Karpas-422 (cell line): ENCODE results near the gene NIN. TPM values are rescaled to one million over a fixed set of nuclear protein-coding genes. Genes with fewer than 3 reads are reported as not detected.

Experiments
- DNase-seq: peaks from one replicate; pipeline ENCODE4 v3.0.0-alpha.2; 2015
- H2AFZ ChIP-seq: fragments of 200-600 bp; sonication (generic); 2 replicates; pipeline ENCODE4 v1.6.1; 2014; ENCODE audit warnings: antibody characterized with exemption, low read length, mixed read lengths
- H3K27ac ChIP-seq: fragments of 200-600 bp; sonication (generic); 2 replicates; pipeline ENCODE4 v1.5.1; 2014; ENCODE audit warnings: mild to moderate bottlenecking, low read length, moderate library complexity
- H3K27me3 ChIP-seq: fragments of 200-600 bp; sonication (generic); 2 replicates; pipeline ENCODE4 v1.6.1; 2014; ENCODE audit warnings: low read length, mixed read lengths
- H3K36me3 ChIP-seq: fragments of 200-600 bp; sonication (generic); 2 replicates; pipeline ENCODE4 v1.6.1; 2014; ENCODE audit warnings: low read length, mixed read lengths; ENCODE audit not compliant: insufficient read depth
- H3K4me1 ChIP-seq: fragments of 200-600 bp; sonication (generic); 2 replicates; pipeline ENCODE4 v1.6.1; 2014; ENCODE audit warnings: mild to moderate bottlenecking, low read length, mixed read lengths
- H3K4me2 ChIP-seq: fragments of 200-600 bp; sonication (generic); 2 replicates; pipeline ENCODE4 v1.6.1; 2014; ENCODE audit warnings: low read length, low read depth, mild to moderate bottlenecking; ENCODE audit not compliant: poor library complexity, severe bottlenecking
- H3K4me3 ChIP-seq: fragments of 200-600 bp; sonication (generic); 2 replicates; pipeline ENCODE4 v1.5.1; 2014; ENCODE audit warnings: mild to moderate bottlenecking, antibody characterized with exemption, low read length, mixed read lengths
- H3K79me2 ChIP-seq: fragments of 200-600 bp; sonication (generic); 2 replicates; pipeline ENCODE4 v1.6.1; 2014; ENCODE audit warnings: mild to moderate bottlenecking, low read length, mixed read lengths
- H3K9ac ChIP-seq: fragments of 200-600 bp; sonication (generic); 2 replicates; pipeline ENCODE4 v1.6.0; 2014; ENCODE audit warnings: low read length
- H3K9me2 ChIP-seq: fragments of 200-600 bp; sonication (generic), shearing (Covaris generic); replicated peaks from 2 replicates; pipeline ENCODE4 v1.6.0; 2014; ENCODE audit warnings: mild to moderate bottlenecking, low read length, moderate library complexity; ENCODE audit not compliant: insufficient read depth
- H3K9me3 ChIP-seq: fragments of 300-700, 200-600 bp; sonication (generic); 2 replicates; pipeline ENCODE4 v1.6.1; 2014; ENCODE audit warnings: low read length, mixed read lengths
- H4K20me1 ChIP-seq: fragments of 200-600 bp; sonication (generic); 2 replicates; pipeline ENCODE4 v1.6.1; 2014; ENCODE audit warnings: mild to moderate bottlenecking, antibody characterized with exemption, low read length, low read depth; ENCODE audit not compliant: insufficient read depth
- total RNA-seq: library from RNA; depleted of rRNA; stranded (reverse); fragments of >200 nt; shearing (Covaris generic); gene quantifications from 2 replicates; pipeline ENCODE4 v1.2.3, GENCODE V29; 2014; ENCODE audit warnings: low replicate concordance

The NIN gene
- total RNA-seq, 1 experiment from 2014 or later: 59.4 TPM

GRCh38 chr14:50846226-50846880 lies 15.4 kb upstream of the NIN start:
- Histone ChIP-seq H3K27me3 (no peaks in the 10 kb centered on the region), H3K4me1 (no peaks in the 10 kb centered on the region), H3K4me2 (no peak overlapping the region), H3K9me3 (no peaks in the 10 kb centered on the region), H3K36me3 (no peaks in the 10 kb centered on the region), H3K9me2 (no peaks in the 10 kb centered on the region), H4K20me1 (no peaks in the 10 kb centered on the region), H2AFZ (no peak overlapping the region), H3K4me3 (no peak overlapping the region), H3K9ac (no peak overlapping the region), H3K79me2 (no peaks in the 10 kb centered on the region), H3K27ac (no peak overlapping the region)
- DNase-seq: no peak

- Histone ChIP-seq H3K9ac (no peak overlapping the region), H2AFZ (no peak overlapping the region), H3K79me2 (no peaks in the 10 kb centered on the region)
Measured at GRCh38 chr14:50845166-50845565, 14.2 kb upstream of the NIN start.

GRCh38 chr14:50844391-50844790 lies 13.4 kb upstream of the NIN start:
- Histone ChIP-seq H3K4me1 (no peaks in the 10 kb centered on the region), H3K9me3 (no peaks in the 10 kb centered on the region), H3K9me2 (no peaks in the 10 kb centered on the region), H3K36me3 (no peaks in the 10 kb centered on the region), H2AFZ (no peak overlapping the region), H3K4me2 (no peak overlapping the region), H4K20me1 (no peaks in the 10 kb centered on the region), H3K79me2 (no peaks in the 10 kb centered on the region), H3K9ac (no peak overlapping the region), H3K27ac (no peak overlapping the region), H3K4me3 (no peak overlapping the region), H3K27me3 (no peaks in the 10 kb centered on the region)
- no peak for DNase-seq

More at GRCh38 chr14:50845166-50845565, 14.2 kb upstream of the NIN start:
- Histone ChIP-seq H3K9me2 (no peaks in the 10 kb centered on the region), H4K20me1 (no peaks in the 10 kb centered on the region), H3K4me2 (no peak overlapping the region), H3K27me3 (no peaks in the 10 kb centered on the region), H3K36me3 (no peaks in the 10 kb centered on the region), H3K4me3 (no peak overlapping the region), H3K4me1 (no peaks in the 10 kb centered on the region), H3K27ac (no peak overlapping the region), H3K9me3 (no peaks in the 10 kb centered on the region)
- DNase-seq: no peak

- Histone ChIP-seq H3K27ac (no peak overlapping the region), H3K4me2 (no peak overlapping the region), H3K9me3 (no peaks in the 10 kb centered on the region), H3K9me2 (no peaks in the 10 kb centered on the region), H3K36me3 (no peaks in the 10 kb centered on the region), H3K4me3 (no peak overlapping the region), H3K9ac (no peak overlapping the region), H2AFZ (no peak overlapping the region), H3K79me2 (no peaks in the 10 kb centered on the region), H3K4me1 (peaks cover 4% of the 10 kb centered on the region), H3K27me3 (no peaks in the 10 kb centered on the region), H4K20me1 (no peaks in the 10 kb centered on the region)
- no peak for DNase-seq
Measured at GRCh38 chr14:50839691-50840090, 8.7 kb upstream of the NIN start.

- Histone ChIP-seq H3K9me2 (no peaks in the 10 kb centered on the region), H3K27me3 (no peaks in the 10 kb centered on the region), H3K9me3 (no peaks in the 10 kb centered on the region), H2AFZ (no peak overlapping the region), H3K27ac (no peak overlapping the region), H3K79me2 (no peaks in the 10 kb centered on the region), H4K20me1 (no peaks in the 10 kb centered on the region), H3K4me1 (peaks cover 4% of the 10 kb centered on the region), H3K9ac (no peak overlapping the region), H3K4me3 (no peak overlapping the region), H3K36me3 (no peaks in the 10 kb centered on the region), H3K4me2 (no peak overlapping the region)
- no peak for DNase-seq
Measured at GRCh38 chr14:50839048-50839447, 8.1 kb upstream of the NIN start.

- DNase-seq: no peak
- H3K4me2 ChIP-seq: no peak overlapping the region
- no peak overlapping the region for H3K27ac ChIP-seq
- no peaks in the 10 kb centered on the region for H3K36me3 ChIP-seq
- no peaks in the 10 kb centered on the region for H3K27me3 ChIP-seq
- no peaks in the 10 kb centered on the region for H3K79me2 ChIP-seq
- H3K9me2 ChIP-seq: no peaks in the 10 kb centered on the region
- H2AFZ ChIP-seq: no peak overlapping the region
- no peaks in the 10 kb centered on the region for H4K20me1 ChIP-seq
- no peaks in the 10 kb centered on the region for H3K9me3 ChIP-seq
- H3K4me1 ChIP-seq: peaks cover 4% of the 10 kb centered on the region
- no peak overlapping the region for H3K9ac ChIP-seq
- H3K4me3 ChIP-seq: no peak overlapping the region
Measured at GRCh38 chr14:50837850-50838470, 7.0 kb upstream of the NIN start.

- Histone ChIP-seq H3K4me1 (peaks cover 4% of the 10 kb centered on the region), H3K9me3 (no peaks in the 10 kb centered on the region), H3K79me2 (no peaks in the 10 kb centered on the region), H3K4me2 (no peak overlapping the region), H4K20me1 (no peaks in the 10 kb centered on the region), H3K4me3 (no peak overlapping the region), H3K36me3 (no peaks in the 10 kb centered on the region), H2AFZ (no peak overlapping the region), H3K27me3 (no peaks in the 10 kb centered on the region), H3K27ac (no peak overlapping the region), H3K9ac (no peak overlapping the region), H3K9me2 (no peaks in the 10 kb centered on the region)
- DNase-seq: no peak
Measured at GRCh38 chr14:50837271-50837670, 6.3 kb upstream of the NIN start.

GRCh38 chr14:50836515-50836914 lies 5.6 kb upstream of the NIN start:
- no peaks in the 10 kb centered on the region for H3K9me2 ChIP-seq
- no peak overlapping the region for H3K4me3 ChIP-seq
- no peak overlapping the region for H3K9ac ChIP-seq
- H3K27ac ChIP-seq: no peak overlapping the region
- no peaks in the 10 kb centered on the region for H3K36me3 ChIP-seq
- H3K79me2 ChIP-seq: no peaks in the 10 kb centered on the region
- H3K4me2 ChIP-seq: no peak overlapping the region
- peaks cover 11% of the 10 kb centered on the region for H3K4me1 ChIP-seq
- H2AFZ ChIP-seq: no peak overlapping the region
- H3K9me3 ChIP-seq: no peaks in the 10 kb centered on the region
- H3K27me3 ChIP-seq: no peaks in the 10 kb centered on the region
- H4K20me1 ChIP-seq: no peaks in the 10 kb centered on the region
- no peak for DNase-seq
